ENCODE measurements around the gene PRKN. TPM values are rescaled to one million over a fixed set of nuclear protein-coding genes. Genes with fewer than 3 reads are reported as not detected.

The PRKN gene
- total RNA-seq, 1 experiment from 2014 or later: 2.0 TPM

- no peaks in the 10 kb centered on the region for H3K23me2 ChIP-seq (ENCODE audit: insufficient read length, low read depth, low read length, poor library complexity, severe bottlenecking)
- H3K79me2 ChIP-seq (ENCODE audit: insufficient read depth, low read length): no peaks in the 10 kb centered on the region
- H3K4me1 ChIP-seq (ENCODE audit: insufficient read depth, low read length): no peaks in the 10 kb centered on the region; the same call in 1 of the 2 replicates
- H3K4me2 ChIP-seq (ENCODE audit: insufficient read depth, insufficient read length, low read length): no peak overlapping the region
- H2AFZ ChIP-seq (ENCODE audit: low read length): no peak overlapping the region
- no peak overlapping the region for H2BK12ac ChIP-seq (ENCODE audit: insufficient read length, low read depth, low read length)
- Mint-ChIP-seq H3K4me1 (no peaks in the 10 kb centered on the region), H3K27me3 (ENCODE audit: low read depth) (no peaks in the 10 kb centered on the region), H3K36me3 (ENCODE audit: insufficient read depth in 1 of 3, low read depth in 3 of 3) (no peaks in the 10 kb centered on the region), H3K27ac (no peak overlapping the region), H3K9me3 (peaks cover 0 to under 1% of the 10 kb centered on the region in 2 experiments; a peak in 1 of 5 replicates), H3K4me3 (no peak overlapping the region)
- no peak overlapping the region for H2BK120ac ChIP-seq (ENCODE audit: low read depth, low read length, poor library complexity, severe bottlenecking)
- no peak overlapping the region for H3K9ac ChIP-seq (ENCODE audit: extremely low read depth, insufficient read length, low read length)
- H3T11ph ChIP-seq (ENCODE audit: low read length): no peak overlapping the region
- no peak for DNase-seq
- H2AK5ac ChIP-seq (ENCODE audit: insufficient read length, low read length): no peak overlapping the region
- H3K27ac ChIP-seq (ENCODE audit: insufficient read length, low read depth, low read length): no peak overlapping the region
- no peak overlapping the region for H3K56ac ChIP-seq (ENCODE audit: insufficient read length, low read depth, low read length)
- H4K5ac ChIP-seq (ENCODE audit: insufficient read length, low read depth, low read length): no peak overlapping the region
- H3K4ac ChIP-seq (ENCODE audit: low read depth, low read length): no peak overlapping the region
- no peak overlapping the region for H4K91ac ChIP-seq (ENCODE audit: insufficient read length, low read depth, low read length)
- no peaks in the 10 kb centered on the region for H4K20me1 ChIP-seq (ENCODE audit: control insufficient read depth, insufficient read depth, insufficient read length)
- no peaks in the 10 kb centered on the region for H3K27me3 ChIP-seq (ENCODE audit: insufficient read depth, low read length)
- H2BK5ac ChIP-seq (ENCODE audit: insufficient read length, low read length): no peak overlapping the region
- WGBS (ENCODE audit: extremely low coverage, insufficient read length, low lambda C conversion rate): no CpG with 5 or more reads among the region's 4 CpGs
- no peak overlapping the region for H3K14ac ChIP-seq (ENCODE audit: insufficient read depth, low read length)
- H3K9me3 ChIP-seq (ENCODE audit: control insufficient read depth, low read depth, low read length): no peaks in the 10 kb centered on the region
- no peaks in the 10 kb centered on the region for H3K79me1 ChIP-seq (ENCODE audit: insufficient read depth, low read depth, low read length, poor library complexity, severe bottlenecking)
- H2BK15ac ChIP-seq (ENCODE audit: low read depth, low read length): no peak overlapping the region
- no peak for TF ChIP-seq CTCF (conservative IDR thresholded peaks at IDR 0.05)
- no peak overlapping the region for H4K8ac ChIP-seq (replicated peaks; ENCODE audit: insufficient read length, low read depth, low read length)
- no peak overlapping the region for H3K23ac ChIP-seq (ENCODE audit: insufficient read length, low read depth, low read length)
- H2BK20ac ChIP-seq (ENCODE audit: low read depth, low read length, poor library complexity, severe bottlenecking): no peak overlapping the region
- no peak overlapping the region for H3K18ac ChIP-seq (ENCODE audit: insufficient read length, low read depth, low read length)
Observed at GRCh38 chr6:162026843-162027242, 700.7 kb downstream of the PRKN start.
